NCI-H2081 (cell line): ENCODE data around the gene BDH1.
"Not testable (repeated sequence)": the region's sequence is repeated elsewhere in the genome, so short reads cannot be mapped to it uniquely, and the experiment has no call there.

Experiments used
- DNase-seq, 2 experiments: peaks; one replicate each; lab custom pipeline; 2025; lab: John Stamatoyannopoulos, UW

The BDH1 gene

GRCh38 chr3:197484204-197484901, 71.4 kb downstream of the BDH1 start:
- no peak for DNase-seq

GRCh38 chr3:197482001-197482400, 73.8 kb downstream of the BDH1 start:
- no peak for DNase-seq

- DNase-seq = no peak
Observed at GRCh38 chr3:197480320-197480719, 75.4 kb downstream of the BDH1 start.

- peak in 1 of 2 experiments; percentile 24 for DNase-seq
Observed at GRCh38 chr3:197478746-197479668, 76.8 kb downstream of the BDH1 start.

- DNase-seq = not testable (repeated sequence)
Observed at GRCh38 chr3:197477816-197478215, 78.0 kb downstream of the BDH1 start.

GRCh38 chr3:197475997-197476525, 79.7 kb downstream of the BDH1 start:
- DNase-seq = no peak

GRCh38 chr3:197475514-197475913, 80.3 kb downstream of the BDH1 start:
- DNase-seq = no peak

GRCh38 chr3:197472151-197472550, 83.6 kb downstream of the BDH1 start:
- no peak for DNase-seq

- no peak for DNase-seq
Observed at GRCh38 chr3:197471221-197472010, 84.4 kb downstream of the BDH1 start.

- DNase-seq = no peak
Observed at GRCh38 chr3:197468866-197469382, 86.8 kb downstream of the BDH1 start.

- no peak for DNase-seq
Observed at GRCh38 chr3:197468167-197468566, 87.6 kb downstream of the BDH1 start.

GRCh38 chr3:197466586-197467399, 89.0 kb downstream of the BDH1 start:
- DNase-seq = no peak

GRCh38 chr3:197465996-197466549, 89.7 kb downstream of the BDH1 start:
- no peak for DNase-seq

GRCh38 chr3:197465197-197465995, 90.4 kb downstream of the BDH1 start:
- no peak for DNase-seq

GRCh38 chr3:197464794-197465193, 91.0 kb downstream of the BDH1 start:
- DNase-seq = no peak

- no peak for DNase-seq
Observed at GRCh38 chr3:197463279-197463678, 92.5 kb downstream of the BDH1 start.

- no peak for DNase-seq
Observed at GRCh38 chr3:197462808-197463207, 93.0 kb downstream of the BDH1 start.

- DNase-seq = no peak
Observed at GRCh38 chr3:197460639-197461038, 95.1 kb downstream of the BDH1 start.

- DNase-seq = no peak
Observed at GRCh38 chr3:197460002-197460401, 95.8 kb downstream of the BDH1 start.
